GM12892 (cell line): ENCODE measurements around the gene COLEC12.

Experiments
- DNase-seq: peaks from one replicate; pipeline ENCODE4 v3.0.0; 2011; ENCODE audit not compliant: insufficient read length
- FAIRE-seq: peaks from 2 replicates; lab custom pipeline; 2011; peaks lifted over from hg19 to GRCh38; lab: Jason Lieb, UNC
- POLR2A ChIP-seq: IDR thresholded peaks from 2 replicates; pipeline ENCODE4 v1.6.1; 2011; ENCODE audit warnings: low read depth, low read length, control low read depth
- POLR2AphosphoS5 ChIP-seq: IDR thresholded peaks from 2 replicates; pipeline ENCODE4 v1.6.1; 2011; ENCODE audit warnings: low read depth, low read length, control low read depth
- TAF1 ChIP-seq: IDR thresholded peaks from 2 replicates; pipeline ENCODE4 v1.6.1; 2011; ENCODE audit warnings: low read depth, mild to moderate bottlenecking, control low read depth, low read length, borderline replicate concordance

The COLEC12 gene

DNA sequence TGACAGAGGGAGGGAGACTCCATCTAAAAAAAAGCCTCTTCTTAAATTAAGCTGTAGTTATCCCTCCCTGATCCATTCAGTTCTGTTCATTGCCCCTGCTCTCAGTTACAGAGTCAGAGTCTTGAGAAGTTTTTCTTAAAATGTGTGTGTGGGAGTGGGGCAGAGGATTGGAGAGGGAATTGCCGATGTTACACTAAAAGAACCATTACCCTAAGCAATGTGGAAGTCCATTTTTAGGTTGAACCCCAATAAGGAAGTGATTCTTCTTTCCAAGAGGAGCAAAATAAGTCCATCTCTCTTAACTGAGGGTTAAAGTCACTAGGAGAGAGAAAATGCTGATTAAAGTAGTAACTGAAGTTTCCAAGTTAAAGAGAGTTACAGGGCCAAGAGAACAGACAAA lies 211.5 kb downstream of the COLEC12 start:
- DNase-seq, result no peak
- TF ChIP-seq POLR2AphosphoS5 (no peak), POLR2A (no peak), TAF1 (no peak)
- FAIRE-seq, result no peak

DNA sequence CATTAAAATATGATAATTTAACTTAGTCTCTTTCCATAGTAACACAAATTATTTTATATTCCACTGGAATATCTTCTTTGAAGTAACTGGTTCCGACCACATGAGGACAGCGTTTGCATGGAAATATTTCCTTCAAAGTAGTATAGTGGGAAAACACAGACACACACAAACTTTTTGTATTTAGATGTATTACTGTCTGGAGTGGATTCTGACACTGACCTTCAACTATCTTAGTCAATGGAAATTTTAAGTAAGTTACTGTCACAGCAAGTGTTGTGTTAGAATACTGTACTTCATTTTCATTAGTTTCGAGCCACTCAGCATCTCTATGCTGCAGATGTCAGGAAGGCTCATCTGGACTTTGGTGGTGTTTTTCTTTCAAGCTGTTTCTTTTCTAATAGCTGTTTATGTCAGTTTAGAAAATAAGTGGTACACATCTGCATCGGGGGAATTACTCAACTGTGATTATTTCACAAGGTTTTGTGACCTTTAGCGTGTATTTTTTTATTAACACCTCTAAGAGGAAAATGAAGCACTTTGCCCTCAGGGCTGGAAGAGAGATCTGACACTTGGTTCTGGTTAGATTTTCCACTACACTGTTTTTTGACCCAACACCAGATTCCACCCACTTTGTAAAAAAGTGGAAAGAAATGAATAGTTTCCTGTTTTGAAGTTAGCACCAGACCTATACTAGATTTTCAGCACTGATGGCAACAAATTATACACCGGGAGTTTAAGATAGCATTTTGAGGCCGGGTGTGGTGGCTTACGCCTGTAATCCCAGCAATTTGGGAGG lies 213.8 kb downstream of the COLEC12 start:
- TF ChIP-seq POLR2A, result no peak
- TF ChIP-seq TAF1, result no peak
- no peak for TF ChIP-seq POLR2AphosphoS5
- DNase-seq (no peak), FAIRE-seq (no peak)

DNA sequence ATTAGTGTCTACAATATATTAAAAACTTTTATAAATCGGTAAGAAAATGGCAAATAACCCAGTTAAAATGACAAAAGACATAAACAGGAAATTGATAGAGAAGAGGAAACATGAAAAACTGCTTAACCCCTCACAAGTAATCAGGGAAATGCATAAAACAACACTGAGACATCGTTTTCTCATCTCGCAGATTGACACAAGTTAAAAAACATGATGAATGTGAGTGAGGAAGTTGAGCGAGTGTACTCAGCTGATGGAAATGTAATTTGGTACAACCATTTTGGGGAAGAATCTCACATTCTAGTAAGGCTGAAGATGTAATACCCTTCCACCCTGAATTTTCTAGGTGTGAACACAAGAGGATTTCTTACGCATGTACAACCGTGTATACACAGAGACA lies 214.7 kb downstream of the COLEC12 start:
- no peak for FAIRE-seq
- no peak for DNase-seq
- TF ChIP-seq TAF1, result no peak
- no peak for TF ChIP-seq POLR2A
- TF ChIP-seq POLR2AphosphoS5, result no peak

DNA sequence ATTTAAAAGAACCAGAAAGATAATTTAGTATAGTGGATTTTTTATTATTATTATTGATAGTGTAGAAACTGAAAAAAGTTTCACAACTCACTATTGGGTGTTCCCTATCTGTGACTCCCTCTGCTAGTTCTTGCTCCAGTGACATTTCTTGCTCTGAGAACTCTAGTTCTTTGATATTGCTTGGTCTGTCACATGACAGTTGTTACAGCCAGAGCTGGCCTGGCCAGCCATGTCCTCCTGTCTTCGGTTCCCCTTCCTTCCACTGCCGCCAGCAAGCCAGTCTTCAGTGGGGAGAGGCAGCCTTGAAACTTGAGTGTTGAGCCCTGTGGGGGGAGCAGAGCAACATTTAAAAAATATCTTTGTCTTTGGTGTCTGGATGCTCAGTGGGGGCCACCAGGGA lies 225.0 kb downstream of the COLEC12 start:
- no peak for TF ChIP-seq POLR2AphosphoS5
- TF ChIP-seq POLR2A, result no peak
- TF ChIP-seq TAF1, result no peak
- DNase-seq, result no peak
- FAIRE-seq, result no peak

DNA sequence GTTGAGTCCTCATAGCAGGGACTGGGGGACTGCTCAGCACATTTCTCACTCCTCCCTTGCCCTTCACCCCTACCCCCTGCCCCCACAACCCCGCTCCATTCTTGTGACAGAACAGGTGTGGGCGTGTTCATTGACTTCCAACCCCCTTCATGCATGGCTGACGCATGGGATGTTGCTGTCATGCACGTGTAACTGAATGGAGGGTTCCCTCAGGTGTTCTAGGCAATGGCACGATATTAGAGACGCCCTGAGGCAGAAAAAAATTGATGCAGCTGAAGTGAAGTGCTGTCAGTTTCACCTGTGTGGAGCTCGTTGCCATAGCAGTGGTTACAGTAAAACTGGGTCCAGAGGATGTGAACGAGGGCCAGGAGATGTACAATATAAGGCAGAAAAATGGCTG lies 226.2 kb downstream of the COLEC12 start:
- TF ChIP-seq POLR2AphosphoS5, result no peak
- no peak for TF ChIP-seq POLR2A
- no peak for TF ChIP-seq TAF1
- no peak for DNase-seq

DNA sequence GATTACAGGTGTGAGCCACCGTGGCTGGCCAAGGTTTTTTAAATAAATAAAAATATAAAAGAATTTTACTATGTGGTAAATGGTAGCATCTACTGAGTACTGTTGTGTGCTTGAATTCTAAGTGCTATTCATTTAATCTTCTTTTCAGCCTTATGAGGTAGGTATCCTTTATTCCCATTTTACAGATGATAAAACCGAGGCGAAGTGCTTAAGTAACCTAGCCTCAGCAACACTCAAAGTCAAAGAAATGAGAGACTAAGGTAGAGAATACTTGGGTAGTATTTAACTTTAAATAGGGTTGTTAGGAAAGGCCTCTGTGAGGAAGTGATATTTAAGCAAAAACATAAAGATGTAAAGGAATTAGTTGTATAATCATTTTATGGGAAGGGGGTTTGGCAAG lies 227.0 kb downstream of the COLEC12 start:
- no peak for FAIRE-seq
- no peak for TF ChIP-seq POLR2A
- TF ChIP-seq TAF1, result no peak
- TF ChIP-seq POLR2AphosphoS5, result no peak

More for the DNA sequence above, 226.2 kb downstream of the COLEC12 start:
- FAIRE-seq, result no peak

DNA sequence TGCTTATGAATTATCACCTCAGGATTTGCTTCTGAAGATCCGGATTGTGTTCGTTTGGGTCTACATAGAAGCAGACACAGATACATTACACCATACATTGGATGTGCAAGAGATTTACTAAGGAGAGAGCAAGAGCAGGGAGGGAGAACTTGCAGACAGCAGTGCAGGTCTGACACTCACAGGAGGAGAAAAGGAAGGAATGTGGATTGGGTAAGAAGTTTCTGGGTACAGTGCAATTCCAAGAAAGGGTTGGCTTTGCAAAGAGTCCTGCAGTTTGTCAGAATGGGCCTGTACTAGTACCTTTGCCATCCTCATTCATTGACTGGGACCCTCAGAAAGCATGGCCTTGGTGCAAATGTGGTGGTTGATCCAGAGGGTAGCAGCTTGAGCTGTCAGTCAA lies 227.9 kb downstream of the COLEC12 start:
- DNase-seq (no peak), FAIRE-seq (no peak)
- TF ChIP-seq TAF1 (no peak), POLR2AphosphoS5 (no peak), POLR2A (no peak)

More for the DNA sequence above, 227.0 kb downstream of the COLEC12 start:
- no peak for DNase-seq

DNA sequence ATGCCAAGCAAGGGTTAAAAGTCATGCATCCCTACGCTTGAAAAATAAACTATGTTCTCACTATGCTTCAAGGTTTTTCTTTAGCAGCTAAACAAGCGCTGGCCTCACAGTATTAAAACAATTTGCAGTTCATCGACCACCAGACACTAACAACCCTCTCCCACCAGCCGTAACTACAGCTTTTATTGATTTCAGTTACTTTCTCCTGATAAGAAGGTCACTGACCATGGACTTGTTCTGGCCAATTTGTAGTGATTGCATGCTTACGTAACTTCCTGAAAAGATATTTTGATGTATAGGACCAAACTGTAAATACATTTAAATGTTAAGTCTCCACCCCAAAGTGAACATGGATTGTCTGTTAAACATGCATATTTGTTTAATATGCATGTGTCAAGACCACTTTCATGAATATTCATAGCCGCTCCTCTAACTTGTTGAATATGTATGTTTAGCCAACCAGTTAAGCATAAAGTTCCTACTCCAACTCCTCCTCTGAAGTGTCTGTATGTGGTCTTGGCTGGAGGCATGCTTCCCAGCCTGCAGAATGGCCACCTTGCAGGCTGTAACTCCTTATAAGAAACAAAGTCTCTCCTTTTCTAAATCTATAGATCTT lies 230.9 kb downstream of the COLEC12 start:
- DNase-seq (no peak), FAIRE-seq (no peak)
- TF ChIP-seq POLR2A, result no peak
- no peak for TF ChIP-seq TAF1
- TF ChIP-seq POLR2AphosphoS5, result no peak

DNA sequence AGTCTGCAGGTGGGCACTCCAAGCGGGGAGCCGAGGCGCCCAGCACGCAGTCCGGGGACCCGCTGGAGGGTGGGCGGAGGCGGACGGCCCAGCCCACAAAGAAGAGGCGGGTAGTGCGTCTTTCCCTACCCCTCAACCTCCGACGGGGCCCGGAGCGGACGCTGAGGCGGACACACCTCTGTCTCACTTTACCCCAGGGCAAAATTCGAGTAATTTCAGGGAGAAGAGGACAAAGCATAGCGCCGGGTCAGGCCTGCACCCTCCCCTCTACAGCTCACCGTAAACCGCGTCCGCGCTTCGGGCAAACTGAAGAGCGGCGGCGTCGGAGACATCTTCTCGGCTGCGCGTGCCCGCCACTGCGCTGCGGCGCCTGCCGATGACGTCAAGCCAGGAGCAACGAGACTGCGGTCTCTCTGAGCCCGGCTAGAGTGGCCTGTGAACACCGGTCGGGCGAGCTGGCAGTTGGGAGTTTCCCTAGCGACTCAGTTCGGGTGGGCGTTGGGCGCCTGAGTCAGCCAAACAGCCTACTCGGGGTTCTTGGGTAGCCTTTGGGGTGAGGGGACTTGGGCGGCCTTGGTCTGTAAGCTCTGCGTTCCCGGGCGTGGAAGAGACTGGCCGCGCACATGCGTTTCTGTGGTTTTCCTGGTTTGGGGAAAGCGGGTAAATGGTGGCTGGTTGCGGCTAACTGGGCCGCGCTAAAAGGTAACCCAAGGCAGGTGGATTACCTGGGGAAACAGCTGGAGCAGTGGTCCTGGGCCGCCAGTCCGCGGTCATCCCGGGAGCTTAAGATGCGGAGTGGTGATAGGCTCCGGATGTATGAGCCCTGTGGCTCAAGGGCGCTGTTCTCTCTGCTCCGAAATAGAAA lies 232.6 kb downstream of the COLEC12 start, which contains the start of gene THOC1:
TSS of gene THOC1 (minus strand) at position 360 of the 865 bp plus-strand sequence. CDS start at position 332, 28 bp downstream.
- peak; percentile 96 for FAIRE-seq
- peak; percentile 85 for DNase-seq

DNA sequence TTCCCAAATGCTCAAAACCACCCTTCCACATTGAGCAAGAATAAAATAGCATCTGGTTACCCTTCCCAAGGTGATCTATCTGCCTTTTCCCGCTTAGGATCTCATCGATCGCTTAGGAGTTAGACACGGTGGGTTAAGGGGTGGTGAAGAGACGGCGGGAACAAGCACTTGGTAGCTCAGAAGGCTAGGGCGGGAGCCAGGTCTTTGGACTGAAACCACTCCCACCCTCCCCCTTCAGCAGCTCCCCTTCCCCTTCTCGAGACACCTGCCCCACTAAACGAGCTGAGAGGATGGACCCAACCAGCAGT lies 233.2 kb downstream of the COLEC12 start:
- TF ChIP-seq POLR2AphosphoS5 (no peak), TAF1 (no peak), POLR2A (no peak)
- DNase-seq (no peak), FAIRE-seq (no peak)

More for the DNA sequence above, 232.6 kb downstream of the COLEC12 start, which contains the start of gene THOC1:
- TF ChIP-seq POLR2A, result peak; percentile 96
- peak; percentile 93; the same call in 1 of the 2 replicates for TF ChIP-seq POLR2AphosphoS5
- TF ChIP-seq TAF1, result peak; percentile 92
